IMR-90 (cell line): ENCODE measurements around the gene HMGN1. TPM values are rescaled to one million over a fixed set of nuclear protein-coding genes. Genes with fewer than 3 reads are reported as not detected.

Experiments
- ATAC-seq: fragments of 200-7000 bp; cut with Tn5 transposase; 2 replicates; pipeline ENCODE4 v1.9.1; 2020; ENCODE audit warnings: low read depth, mild to moderate bottlenecking, moderate library complexity
- BruUV-seq: library from RNA; stranded (reverse); fragments of 400-500 nt; replicated peaks from 2 replicates; lab custom pipeline; 2021; lab: Mats Ljungman, UMichigan
- CTCF ChIA-PET: fragments of 300-600 bp; formaldehyde crosslinking; extraction: SDS; loops from one replicate; lab custom pipeline; 2021; ENCODE audit warnings: antibody characterized with exemption; lab: Yijun Ruan, JAX
- POLR2A ChIA-PET: fragments of 300-600 bp; sonication (Branson Sonifier 250); formaldehyde crosslinking; loops from one replicate; lab custom pipeline; 2022; ENCODE audit warnings: antibody characterized with exemption; ENCODE audit not compliant: unreplicated experiment; lab: Charles Lee
- DNase-seq: peaks from one replicate; pipeline ENCODE4 v3.0.0; 2013
- H2AFZ ChIP-seq: replicated peaks from 2 replicates; pipeline ENCODE3; 2013; ENCODE audit warnings: low read length, mild to moderate bottlenecking; ENCODE audit not compliant: poor library complexity
- H2AK5ac ChIP-seq: 2 replicates; pipeline ENCODE4 v1.6.1; 2013; ENCODE audit warnings: low read depth, low read length, inconsistent platforms
- H2AK9ac ChIP-seq: replicated peaks from 2 replicates; pipeline ENCODE3; 2013; ENCODE audit warnings: mild to moderate bottlenecking, low read depth, low read length, moderate library complexity; ENCODE audit not compliant: poor library complexity
- H2BK120ac ChIP-seq: 2 replicates; pipeline ENCODE4 v1.6.1; 2013; ENCODE audit warnings: low read depth, low read length, inconsistent platforms
- H2BK15ac ChIP-seq: 3 replicates; pipeline ENCODE4 v1.6.1; 2013; ENCODE audit warnings: low read depth, low read length, inconsistent platforms
- H2BK20ac ChIP-seq: 2 replicates; pipeline ENCODE4 v1.6.1; 2013; ENCODE audit warnings: low read depth, mild to moderate bottlenecking, inconsistent platforms, low read length, moderate library complexity
- H2BK5ac ChIP-seq: 2 replicates; pipeline ENCODE4 v1.6.1; 2013; ENCODE audit warnings: mild to moderate bottlenecking, low read depth, low read length, inconsistent platforms; ENCODE audit not compliant: poor library complexity, severe bottlenecking
- H3K14ac ChIP-seq: replicated peaks from 2 replicates; pipeline ENCODE4 v1.6.1; 2013; ENCODE audit warnings: low read depth, low read length, inconsistent platforms
- H3K18ac ChIP-seq: 2 replicates; pipeline ENCODE4 v1.6.1; 2013; ENCODE audit warnings: low read depth, low read length, control low read depth
- H3K23ac ChIP-seq: 2 replicates; pipeline ENCODE4 v1.6.1; 2013; ENCODE audit warnings: low read depth, low read length, inconsistent platforms
- H3K27ac ChIP-seq: 2 replicates; pipeline ENCODE4 v1.5.1; 2013; ENCODE audit warnings: mild to moderate bottlenecking, control low read depth, low read length; ENCODE audit not compliant: insufficient read depth
- H3K27me3 ChIP-seq: 2 replicates; pipeline ENCODE4 v1.6.1; 2013; ENCODE audit warnings: low read length; ENCODE audit not compliant: control insufficient read depth, insufficient read depth
- H3K36me3 ChIP-seq: 2 replicates; pipeline ENCODE4 v1.6.1; 2013; ENCODE audit warnings: low read length, mixed read lengths; ENCODE audit not compliant: control insufficient read depth, insufficient read depth
- H3K4ac ChIP-seq: 2 replicates; pipeline ENCODE4 v1.6.1; 2013; ENCODE audit warnings: low read depth, low read length, inconsistent platforms
- H3K4me1 ChIP-seq: 2 replicates; pipeline ENCODE4 v1.6.1; 2013; ENCODE audit warnings: low read length, mixed read lengths; ENCODE audit not compliant: control insufficient read depth, insufficient read depth
- H3K4me2 ChIP-seq: 2 replicates; pipeline ENCODE4 v1.6.1; 2013; ENCODE audit warnings: low read depth, mild to moderate bottlenecking, control low read depth, low read length, moderate library complexity
- H3K4me3 ChIP-seq: 2 replicates; pipeline ENCODE4 v1.5.1; 2013; ENCODE audit warnings: low read depth, mild to moderate bottlenecking, control low read depth, low read length, moderate library complexity; ENCODE audit not compliant: insufficient read depth
- H3K56ac ChIP-seq: 2 replicates; pipeline ENCODE4 v1.6.1; 2013; ENCODE audit warnings: low read length, inconsistent platforms; ENCODE audit not compliant: insufficient read depth; ENCODE audit errors: extremely low read depth
- H3K79me1 ChIP-seq, 2 experiments: 2 replicates each; pipeline ENCODE4 v1.6.1; 2013; ENCODE audit warnings: low read length in 2 of 2, inconsistent platforms in 1 of 2, low read depth in 1 of 2
- H3K9ac ChIP-seq: 2 replicates; pipeline ENCODE4 v1.6.1; 2013; ENCODE audit warnings: low read depth, low read length, control low read depth
- H3K9me1 ChIP-seq: 2 replicates; pipeline ENCODE4 v1.6.1; 2013; ENCODE audit warnings: low read length, inconsistent platforms; ENCODE audit not compliant: insufficient read depth
- H3K9me3 ChIP-seq: 2 replicates; pipeline ENCODE4 v1.6.1; 2013; ENCODE audit warnings: low read length; ENCODE audit not compliant: control insufficient read depth, insufficient read depth
- H4K20me1 ChIP-seq: 2 replicates; pipeline ENCODE4 v1.6.1; 2013; ENCODE audit warnings: low read length, inconsistent platforms; ENCODE audit not compliant: insufficient read depth
- H4K5ac ChIP-seq: 2 replicates; pipeline ENCODE4 v1.6.1; 2013; ENCODE audit warnings: mild to moderate bottlenecking, low read depth, low read length, control low read depth
- H4K8ac ChIP-seq, 2 experiments: 2 replicates each; pipeline ENCODE4 v1.6.1; 2013; ENCODE audit warnings: low read depth in 2 of 2, low read length in 2 of 2, control low read depth in 1 of 2, inconsistent platforms in 1 of 2
- H4K91ac ChIP-seq: 2 replicates; pipeline ENCODE4 v1.6.1; 2013; ENCODE audit warnings: low read depth, low read length, inconsistent platforms; ENCODE audit not compliant: insufficient read depth
- BHLHE40 ChIP-seq: fragments of 150-350 bp; IDR thresholded peaks from 2 replicates; pipeline ENCODE4 v1.6.1; 2016; ENCODE audit warnings: mild to moderate bottlenecking, low read depth, low read length
- FOS ChIP-seq: fragments of 150-350 bp; IDR thresholded peaks from 2 replicates; pipeline ENCODE4 v1.6.1; 2016; ENCODE audit warnings: low read depth, low read length
- MAFK ChIP-seq: IDR thresholded peaks from 2 replicates; pipeline ENCODE4 v1.6.1; 2012; ENCODE audit warnings: low read depth, low read length, improper control_type of control experiment
- RFX5 ChIP-seq: IDR thresholded peaks from 2 replicates; pipeline ENCODE4 v1.8.0; 2012; ENCODE audit warnings: low read depth, mild to moderate bottlenecking, low read length, moderate library complexity
- WGBS, 2 experiments: methylation state at CpG; one replicate each; pipeline versions ENCODE4 v1.1.5 to v1.1.7; 2013; ENCODE audit warnings: missing lambda C conversion rate in 2 of 2; ENCODE audit not compliant: insufficient read length in 1 of 2; ENCODE audit errors: extremely low coverage in 2 of 2; 5-methylcytosine and 5-hydroxymethylcytosine counted together
- dilution Hi-C: fragments of 300-500 bp; cut with HindIII; formaldehyde crosslinking; loops from one replicate; pipeline ENCODE4 v1.14.3; 2018; ENCODE audit warnings: low sequenced_read_pairs; ENCODE audit not compliant: unreplicated experiment
- in situ Hi-C: fragments of 300-500 bp; cut with MboI; formaldehyde crosslinking; loops from 3 replicates; pipeline ENCODE4 v1.14.3; 2019; ENCODE audit warnings: low sequenced_read_pairs, inconsistent platforms, mixed read lengths
- intact Hi-C: fragments of 100-400 bp; cut with micrococcal nuclease; formaldehyde crosslinking; loops from 2 replicates; pipeline ENCODE4 v1.10.0; 2022
- polyA plus RNA-seq, 3 experiments: library from polyadenylated mRNA; depleted of rRNA; stranded (reverse); fragments of >200 nt; gene quantifications; 2 replicates each; pipeline ENCODE4 v1.2.3, GENCODE V29; 2012; ENCODE audit warnings: low replicate concordance in 1 of 3
- total RNA-seq: library from RNA; depleted of rRNA; stranded (reverse); fragments of >200 nt; gene quantifications from 2 replicates; pipeline ENCODE4 v1.2.3, GENCODE V29; 2012
- TF ChIP-seq, protein P1 (sequence below): fragments of 150-350 bp; IDR thresholded peaks from 2 replicates; pipeline ENCODE4 v1.6.1; 2016; ENCODE audit warnings: low read depth, mild to moderate bottlenecking, low read length, moderate library complexity, borderline replicate concordance
- TF ChIP-seq, protein P2 (sequence below): conservative IDR thresholded peaks from 2 replicates; pipeline ENCODE4 v1.5.1; 2012; ENCODE audit warnings: mild to moderate bottlenecking, low read depth, low read length, improper control_type of control experiment

The HMGN1 gene
- total and polyA plus RNA-seq, 2 of the 4 experiments (the other 2 are of a cell fraction): 55.2 to 155 TPM

DNA sequence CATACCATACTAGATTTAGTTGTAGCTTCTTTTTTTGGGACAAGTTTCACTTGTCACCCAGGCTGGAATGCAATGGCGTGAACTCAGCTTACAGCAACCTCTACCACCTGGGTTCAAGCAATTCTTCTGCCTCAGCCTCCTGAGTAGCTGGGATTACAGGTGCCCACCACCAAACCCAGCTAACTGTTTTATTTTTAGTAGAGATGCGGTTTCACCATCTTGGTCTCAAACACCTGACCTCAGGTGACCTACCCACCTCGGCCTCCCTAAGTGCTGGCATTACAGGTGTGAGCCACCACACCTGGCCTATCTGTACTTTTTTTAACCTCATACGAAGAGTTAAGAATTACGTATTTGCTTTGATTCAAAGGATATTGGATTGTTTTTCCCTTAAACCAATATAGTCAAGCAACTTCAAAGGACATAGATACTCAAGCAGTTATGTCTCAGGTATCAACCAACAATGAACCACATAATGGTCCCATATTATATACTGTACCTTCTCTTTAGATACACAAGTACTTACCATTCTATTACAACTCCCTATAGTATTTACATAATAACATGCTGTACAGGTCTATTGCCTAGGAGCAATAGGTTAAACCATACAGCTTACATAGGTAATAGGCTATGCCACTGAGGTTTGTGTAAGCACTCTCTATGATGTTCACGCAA, 7.5 kb downstream of the HMGN1 start:
- ATAC-seq: no peak
- CTCF ChIA-PET: no interaction called here
- in situ Hi-C loops: no loop called here

More for the DNA sequence above, 7.5 kb downstream of the HMGN1 start:
- Histone ChIP-seq H2BK20ac (no peak overlapping the region), H3K79me1 (peaks cover 16 to 23% of the 10 kb centered on the region in 2 experiments), H3K4me1 (peaks cover 2% of the 10 kb centered on the region; the same call in 1 of the 2 replicates), H3K27me3 (no peaks in the 10 kb centered on the region), H3K36me3 (peaks cover 28% of the 10 kb centered on the region), H2BK5ac (no peak overlapping the region), H3K56ac (no peak overlapping the region), H2AK5ac (no peak overlapping the region), H3K9ac (no peak overlapping the region), H3K18ac (no peak overlapping the region), H3K27ac (no peak overlapping the region), H2BK15ac (no peak overlapping the region), H3K4ac (no peak overlapping the region), H3K14ac (no peak overlapping the region), H3K9me3 (no peaks in the 10 kb centered on the region), H2BK120ac (no peak overlapping the region), H4K5ac (no peak overlapping the region), H3K23ac (no peak overlapping the region), H4K91ac (no peak overlapping the region), H2AFZ (no peak overlapping the region), H3K9me1 (peaks cover 4% of the 10 kb centered on the region; the same call in 1 of the 2 replicates), H4K8ac (no peak overlapping the region), H3K4me3 (no peak overlapping the region), H3K4me2 (no peak overlapping the region), H2AK9ac (no peak overlapping the region), H4K20me1 (peaks cover 22% of the 10 kb centered on the region; the same call in 1 of the 2 replicates)
- TF ChIP-seq MAFK (no peak), BHLHE40 (no peak), RFX5 (no peak), FOS (no peak)
- TF ChIP-seq, protein P1, sequence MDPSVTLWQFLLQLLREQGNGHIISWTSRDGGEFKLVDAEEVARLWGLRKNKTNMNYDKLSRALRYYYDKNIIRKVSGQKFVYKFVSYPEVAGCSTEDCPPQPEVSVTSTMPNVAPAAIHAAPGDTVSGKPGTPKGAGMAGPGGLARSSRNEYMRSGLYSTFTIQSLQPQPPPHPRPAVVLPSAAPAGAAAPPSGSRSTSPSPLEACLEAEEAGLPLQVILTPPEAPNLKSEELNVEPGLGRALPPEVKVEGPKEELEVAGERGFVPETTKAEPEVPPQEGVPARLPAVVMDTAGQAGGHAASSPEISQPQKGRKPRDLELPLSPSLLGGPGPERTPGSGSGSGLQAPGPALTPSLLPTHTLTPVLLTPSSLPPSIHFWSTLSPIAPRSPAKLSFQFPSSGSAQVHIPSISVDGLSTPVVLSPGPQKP: no peak
- TF ChIP-seq, protein P2, sequence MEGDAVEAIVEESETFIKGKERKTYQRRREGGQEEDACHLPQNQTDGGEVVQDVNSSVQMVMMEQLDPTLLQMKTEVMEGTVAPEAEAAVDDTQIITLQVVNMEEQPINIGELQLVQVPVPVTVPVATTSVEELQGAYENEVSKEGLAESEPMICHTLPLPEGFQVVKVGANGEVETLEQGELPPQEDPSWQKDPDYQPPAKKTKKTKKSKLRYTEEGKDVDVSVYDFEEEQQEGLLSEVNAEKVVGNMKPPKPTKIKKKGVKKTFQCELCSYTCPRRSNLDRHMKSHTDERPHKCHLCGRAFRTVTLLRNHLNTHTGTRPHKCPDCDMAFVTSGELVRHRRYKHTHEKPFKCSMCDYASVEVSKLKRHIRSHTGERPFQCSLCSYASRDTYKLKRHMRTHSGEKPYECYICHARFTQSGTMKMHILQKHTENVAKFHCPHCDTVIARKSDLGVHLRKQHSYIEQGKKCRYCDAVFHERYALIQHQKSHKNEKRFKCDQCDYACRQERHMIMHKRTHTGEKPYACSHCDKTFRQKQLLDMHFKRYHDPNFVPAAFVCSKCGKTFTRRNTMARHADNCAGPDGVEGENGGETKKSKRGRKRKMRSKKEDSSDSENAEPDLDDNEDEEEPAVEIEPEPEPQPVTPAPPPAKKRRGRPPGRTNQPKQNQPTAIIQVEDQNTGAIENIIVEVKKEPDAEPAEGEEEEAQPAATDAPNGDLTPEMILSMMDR: no peak
- POLR2A ChIA-PET: no interaction called here
- intact Hi-C loops: no loop called here
- no TSS peak for BruUV-seq
- DNase-seq: no peak
- no CpG with 5 or more reads among the region's 6 CpGs for WGBS, 2 experiments
- dilution Hi-C loops: no loop called here
